Measurements from ENCODE around the gene MICAL3. TPM values are rescaled to one million over a fixed set of nuclear protein-coding genes. Genes with fewer than 3 reads are reported as not detected.
A peak's percentile ranks its signal among the peaks of the same experiment; 100 is the strongest.

MICAL3 gene
- total RNA-seq, 3 donors from 2014 or later (not counting 1 experiment from before 2014, with no cell fraction given) = 17.1 to 36.3 (median 34.3) TPM

DNA sequence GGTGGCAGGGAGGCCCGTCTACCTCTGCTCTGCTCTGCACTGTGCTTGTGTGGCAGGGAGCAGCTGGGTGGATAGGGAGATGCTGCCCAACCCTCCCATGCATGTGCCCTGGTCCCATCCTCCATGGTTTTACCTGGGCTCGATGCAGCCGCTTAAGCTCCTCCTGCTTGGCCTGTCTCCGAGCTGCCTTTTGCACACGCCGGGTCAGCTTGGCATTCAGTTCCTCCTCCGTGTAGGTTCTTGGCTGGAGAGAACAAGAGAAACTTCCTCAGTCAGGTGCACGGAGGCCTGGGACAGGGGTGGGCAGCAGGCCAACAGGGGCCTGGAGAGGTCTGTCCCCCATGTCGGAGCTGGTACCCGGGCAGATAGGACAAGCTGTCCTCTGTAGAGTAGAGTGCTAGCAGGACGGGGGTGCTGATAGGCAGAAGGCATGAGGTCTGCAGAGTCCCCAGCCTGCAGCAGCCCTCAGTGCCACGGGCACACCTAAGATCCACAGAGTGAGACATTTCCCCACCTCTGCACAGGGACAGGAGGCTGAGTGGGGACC, 213.7 kb downstream of the MICAL3 start:
- Mint-ChIP-seq H3K36me3 (no peaks in the 10 kb centered on the region), H3K4me1 (no peaks in the 10 kb centered on the region), H3K27me3 (ENCODE audit: low read depth in 2 of 2) (no peaks in the 10 kb centered on the region), H3K9me3 (no peaks in the 10 kb centered on the region), H3K27ac (no peak overlapping the region), H3K4me3 (no peak overlapping the region)
- no peak for TF ChIP-seq CTCF (IDR thresholded peaks at IDR 0.05)
- Histone ChIP-seq H3K27ac (ENCODE audit: low read length) (no peak overlapping the region), H3K4me3 (ENCODE audit: low read length) (no peak overlapping the region), H3K4me1 (ENCODE audit: control insufficient read depth, insufficient read depth, low read length) (no peaks in the 10 kb centered on the region), H3K36me3 (ENCODE audit: control insufficient read depth, insufficient read depth, low read length) (peaks cover 34% of the 10 kb centered on the region), H3K27me3 (ENCODE audit: control insufficient read depth, insufficient read depth, low read length) (no peaks in the 10 kb centered on the region), H3K9me3 (ENCODE audit: control insufficient read depth, insufficient read depth, low read length) (no peaks in the 10 kb centered on the region)
- intact Hi-C loops (cut with micrococcal nuclease) = no loop called here
- DNase-seq (no peak), ATAC-seq (no peak)
- WGBS (ENCODE audit: insufficient coverage) = 92% methylated on average over 12 of the region's 12 CpGs

DNA sequence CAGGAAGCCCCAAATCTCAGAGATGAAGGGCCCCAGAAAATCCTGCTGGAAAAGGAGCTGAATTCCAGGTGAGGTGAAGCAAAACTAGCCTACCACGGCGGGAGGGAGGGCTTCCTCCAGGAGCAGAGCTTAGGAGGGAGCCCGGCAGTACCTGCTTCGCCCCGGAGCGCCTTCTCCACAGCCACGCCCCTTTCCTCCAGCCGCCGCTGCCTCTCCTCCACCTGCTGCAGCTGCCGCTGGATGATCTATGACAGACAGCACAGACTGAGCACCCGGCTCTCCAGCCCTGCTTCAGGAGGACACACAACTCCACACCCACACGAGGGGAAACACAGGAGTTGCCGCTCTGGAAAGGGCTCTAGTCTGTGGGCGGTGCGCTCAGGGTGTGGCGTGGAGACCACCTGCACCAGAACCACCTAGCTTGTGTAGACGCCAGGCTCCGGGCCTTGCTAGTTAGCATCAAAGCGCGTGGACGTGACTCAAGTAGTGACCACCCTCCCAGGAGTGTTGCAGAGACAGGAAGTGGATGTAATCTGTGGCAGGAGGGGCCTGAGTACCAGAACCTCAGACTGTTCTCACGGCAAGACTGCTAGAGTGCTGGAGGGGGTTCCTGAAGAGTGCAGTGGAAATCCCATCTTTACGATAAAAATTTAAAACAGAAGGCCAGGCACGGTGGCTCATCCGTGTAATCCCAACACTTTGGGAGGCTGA, 215.5 kb downstream of the MICAL3 start:
- no peak for ATAC-seq
- H3K4me3 ChIP-seq (ENCODE audit: low read length) = no peak overlapping the region
- H3K36me3 Mint-ChIP-seq = no peaks in the 10 kb centered on the region
- no peak for DNase-seq
- H3K4me1 Mint-ChIP-seq = no peaks in the 10 kb centered on the region
- H3K4me3 Mint-ChIP-seq = no peak overlapping the region
- H3K27ac ChIP-seq (ENCODE audit: low read length) = no peak overlapping the region
- peaks cover 34% of the 10 kb centered on the region for H3K36me3 ChIP-seq (ENCODE audit: control insufficient read depth, insufficient read depth, low read length)
- H3K9me3 ChIP-seq (ENCODE audit: control insufficient read depth, insufficient read depth, low read length) = no peaks in the 10 kb centered on the region
- H3K4me1 ChIP-seq (ENCODE audit: control insufficient read depth, insufficient read depth, low read length) = no peaks in the 10 kb centered on the region
- no peaks in the 10 kb centered on the region for H3K27me3 ChIP-seq (ENCODE audit: control insufficient read depth, insufficient read depth, low read length)
- H3K27me3 Mint-ChIP-seq (ENCODE audit: low read depth in 2 of 2) = no peaks in the 10 kb centered on the region
- TF ChIP-seq CTCF (IDR thresholded peaks at IDR 0.05) = no peak
- 88% methylated on average over 25 of the region's 25 CpGs for WGBS (ENCODE audit: insufficient coverage)
- intact Hi-C loops (cut with micrococcal nuclease) = no loop called here
- no peak overlapping the region for H3K27ac Mint-ChIP-seq
- no peaks in the 10 kb centered on the region for H3K9me3 Mint-ChIP-seq

- ATAC-seq = no peak
- Mint-ChIP-seq H3K27me3 (ENCODE audit: low read depth in 2 of 2) (no peaks in the 10 kb centered on the region), H3K4me3 (no peak overlapping the region), H3K4me1 (no peaks in the 10 kb centered on the region), H3K27ac (peak overlapping the region in 1 of 2 donors; percentile 8), H3K9me3 (no peaks in the 10 kb centered on the region), H3K36me3 (no peaks in the 10 kb centered on the region)
- Histone ChIP-seq H3K4me3 (ENCODE audit: low read length) (no peak overlapping the region), H3K27me3 (ENCODE audit: control insufficient read depth, insufficient read depth, low read length) (no peaks in the 10 kb centered on the region), H3K36me3 (ENCODE audit: control insufficient read depth, insufficient read depth, low read length) (peaks cover 34% of the 10 kb centered on the region), H3K27ac (ENCODE audit: low read length) (no peak overlapping the region), H3K4me1 (ENCODE audit: control insufficient read depth, insufficient read depth, low read length) (no peaks in the 10 kb centered on the region), H3K9me3 (ENCODE audit: control insufficient read depth, insufficient read depth, low read length) (no peaks in the 10 kb centered on the region)
- no peak for DNase-seq
- no peak for TF ChIP-seq CTCF (IDR thresholded peaks at IDR 0.05)
- 97% methylated on average over 16 of the region's 18 CpGs for WGBS (ENCODE audit: insufficient coverage)
- intact Hi-C loops (cut with micrococcal nuclease) = no loop called here
These were observed 216.6 kb downstream of the MICAL3 start for GRCh38 chr22:17807578-17808410.

All from natural killer cell (primary cell).